MM.1S (cell line): ENCODE measurements around the gene PIEZO1.

Source experiments
- DNase-seq: peaks from one replicate; pipeline ENCODE4 v3.0.0-alpha.2; 2015
- H2AFZ ChIP-seq: fragments of 300-600 bp; sonication (generic); 2 replicates; pipeline ENCODE4 v1.6.0; 2016; ENCODE audit warnings: antibody characterized with exemption, low read length
- H3F3A ChIP-seq: fragments of 300-600 bp; sonication (generic); 2 replicates; pipeline ENCODE4 v1.6.1; 2016; ENCODE audit warnings: mild to moderate bottlenecking, antibody characterized with exemption, low read length, moderate library complexity, mixed read lengths; ENCODE audit not compliant: insufficient read depth
- H3K27ac ChIP-seq: fragments of 300-600 bp; sonication (generic); 2 replicates; pipeline ENCODE4 v1.5.1; 2016; ENCODE audit warnings: mild to moderate bottlenecking, low read length
- H3K27me3 ChIP-seq: fragments of 300-600 bp; sonication (generic); replicated peaks from 2 replicates; pipeline ENCODE4 v1.6.0; 2016; ENCODE audit warnings: low read length; ENCODE audit not compliant: insufficient read depth
- H3K36me3 ChIP-seq: fragments of 300-600 bp; sonication (generic); replicated peaks from 2 replicates; pipeline ENCODE4 v1.6.1; 2016; ENCODE audit warnings: mild to moderate bottlenecking, low read length, mixed read lengths; ENCODE audit not compliant: insufficient read depth
- H3K4me1 ChIP-seq: fragments of 300-600 bp; sonication (generic); 2 replicates; pipeline ENCODE4 v1.6.1; 2016; ENCODE audit warnings: low read length, mixed read lengths
- H3K4me2 ChIP-seq: fragments of 300-600 bp; sonication (generic); 2 replicates; pipeline ENCODE4 v1.6.0; 2016; ENCODE audit warnings: low read depth, low read length
- H3K4me3 ChIP-seq: fragments of 300-600 bp; sonication (generic); 2 replicates; pipeline ENCODE4 v1.5.1; 2016; ENCODE audit warnings: low read length, mixed read lengths
- H3K79me2 ChIP-seq: fragments of 300-600 bp; sonication (generic); 2 replicates; pipeline ENCODE4 v1.6.1; 2016; ENCODE audit warnings: mixed run types, low read length, mixed read lengths
- H3K9ac ChIP-seq: fragments of 300-600 bp; sonication (generic); 2 replicates; pipeline ENCODE4 v1.6.1; 2016; ENCODE audit warnings: low read length, mixed read lengths
- H3K9me2 ChIP-seq: fragments of 300-600 bp; sonication (generic); replicated peaks from 2 replicates; pipeline ENCODE4 v1.6.1; 2016; ENCODE audit warnings: mild to moderate bottlenecking, low read length, mixed read lengths; ENCODE audit not compliant: insufficient read depth
- H3K9me3 ChIP-seq: fragments of 300-600 bp; sonication (generic); replicated peaks from 2 replicates; pipeline ENCODE4 v1.6.1; 2016; ENCODE audit warnings: mild to moderate bottlenecking, low read length, mixed read lengths; ENCODE audit not compliant: insufficient read depth
- H4K20me1 ChIP-seq: fragments of 300-600 bp; sonication (generic); 2 replicates; pipeline ENCODE4 v1.6.1; 2016; ENCODE audit warnings: mild to moderate bottlenecking, low read length, moderate library complexity, mixed read lengths; ENCODE audit not compliant: insufficient read depth
- EZH2 ChIP-seq: fragments of 300-600 bp; sonication (generic); optimal IDR thresholded peaks from 2 replicates; pipeline ENCODE3; 2017; ENCODE audit warnings: low read depth, mild to moderate bottlenecking, antibody characterized with exemption, low read length, mixed read lengths
- EZH2phosphoT487 ChIP-seq: fragments of 300-600 bp; sonication (generic); IDR thresholded peaks from 2 replicates; pipeline ENCODE4 v1.6.1; 2018; ENCODE audit warnings: antibody characterized with exemption, low read length
- TF ChIP-seq, protein P1 (sequence below): fragments of 300-600 bp; sonication (generic); IDR thresholded peaks from 2 replicates; pipeline ENCODE4 v1.5.1; 2016; ENCODE audit warnings: antibody characterized with exemption, low read length, mixed read lengths

Gene PIEZO1

DNA sequence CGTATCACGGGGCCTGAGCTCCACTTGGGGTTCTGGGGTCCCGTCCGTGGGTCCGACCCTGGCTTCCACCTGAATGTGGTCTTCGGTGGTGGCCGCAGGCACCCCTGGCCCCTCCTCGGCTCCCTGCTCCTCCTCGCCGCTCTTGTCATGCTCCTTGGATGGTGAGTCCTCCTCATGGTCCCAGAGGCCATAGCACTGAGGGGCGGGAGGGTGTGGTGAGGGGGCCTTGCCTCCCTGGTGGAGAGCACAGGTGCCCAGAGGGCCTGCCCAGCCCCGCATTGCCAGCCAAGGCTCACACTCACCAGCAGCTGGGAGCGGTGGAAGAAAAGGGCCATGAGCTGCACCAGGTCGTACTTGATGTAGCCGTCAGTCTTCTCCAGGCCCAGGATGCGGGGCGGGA lies 63.8 kb downstream of the PIEZO1 start:
- H3K27ac ChIP-seq, result no peak overlapping the region
- no peak overlapping the region for H3K4me3 ChIP-seq
- H3F3A ChIP-seq, result no peaks in the 10 kb centered on the region
- H3K9ac ChIP-seq, result no peak overlapping the region
- no peaks in the 10 kb centered on the region for H3K9me3 ChIP-seq
- no peak for DNase-seq
- no peaks in the 10 kb centered on the region for H3K9me2 ChIP-seq
- H4K20me1 ChIP-seq, result no peaks in the 10 kb centered on the region
- TF ChIP-seq, protein P1, sequence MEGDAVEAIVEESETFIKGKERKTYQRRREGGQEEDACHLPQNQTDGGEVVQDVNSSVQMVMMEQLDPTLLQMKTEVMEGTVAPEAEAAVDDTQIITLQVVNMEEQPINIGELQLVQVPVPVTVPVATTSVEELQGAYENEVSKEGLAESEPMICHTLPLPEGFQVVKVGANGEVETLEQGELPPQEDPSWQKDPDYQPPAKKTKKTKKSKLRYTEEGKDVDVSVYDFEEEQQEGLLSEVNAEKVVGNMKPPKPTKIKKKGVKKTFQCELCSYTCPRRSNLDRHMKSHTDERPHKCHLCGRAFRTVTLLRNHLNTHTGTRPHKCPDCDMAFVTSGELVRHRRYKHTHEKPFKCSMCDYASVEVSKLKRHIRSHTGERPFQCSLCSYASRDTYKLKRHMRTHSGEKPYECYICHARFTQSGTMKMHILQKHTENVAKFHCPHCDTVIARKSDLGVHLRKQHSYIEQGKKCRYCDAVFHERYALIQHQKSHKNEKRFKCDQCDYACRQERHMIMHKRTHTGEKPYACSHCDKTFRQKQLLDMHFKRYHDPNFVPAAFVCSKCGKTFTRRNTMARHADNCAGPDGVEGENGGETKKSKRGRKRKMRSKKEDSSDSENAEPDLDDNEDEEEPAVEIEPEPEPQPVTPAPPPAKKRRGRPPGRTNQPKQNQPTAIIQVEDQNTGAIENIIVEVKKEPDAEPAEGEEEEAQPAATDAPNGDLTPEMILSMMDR, result no peak
- TF ChIP-seq EZH2phosphoT487, result no peak
- no peak for TF ChIP-seq EZH2
- no peak overlapping the region for H2AFZ ChIP-seq
- no peaks in the 10 kb centered on the region for H3K36me3 ChIP-seq
- no peak overlapping the region for H3K4me2 ChIP-seq
- H3K4me1 ChIP-seq, result no peaks in the 10 kb centered on the region
- H3K27me3 ChIP-seq, result no peaks in the 10 kb centered on the region
- H3K79me2 ChIP-seq, result no peaks in the 10 kb centered on the region

DNA sequence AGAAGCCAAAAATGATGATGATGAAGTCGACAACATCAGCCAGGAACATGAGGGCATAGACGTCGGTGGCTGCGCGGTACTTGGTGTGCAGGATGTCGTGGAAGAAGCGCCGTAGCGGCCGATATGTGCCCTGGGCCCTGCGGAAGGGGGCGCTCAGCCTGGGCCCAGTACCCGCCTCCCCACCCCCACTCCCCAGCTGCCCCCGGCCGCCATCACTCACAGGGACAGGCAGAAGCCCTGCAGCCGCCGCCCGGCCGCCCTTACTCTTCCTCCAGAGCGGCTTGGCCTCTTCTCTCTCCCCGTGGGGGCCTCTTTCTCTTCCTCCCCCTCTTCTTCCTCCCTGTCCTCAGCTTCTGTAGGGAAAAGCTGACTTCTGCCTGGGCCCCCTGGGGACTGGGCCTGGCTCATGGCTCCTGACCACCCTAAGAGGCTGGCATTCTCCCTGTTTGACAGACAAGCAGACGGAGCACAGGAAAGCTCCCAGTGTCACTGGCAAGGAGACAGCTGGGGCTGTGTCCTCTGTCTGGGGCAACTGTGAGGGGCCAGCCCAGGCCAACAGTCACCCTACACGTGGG lies 64.5 kb downstream of the PIEZO1 start:
- no peaks in the 10 kb centered on the region for H3K79me2 ChIP-seq
- H3K36me3 ChIP-seq, result no peaks in the 10 kb centered on the region
- no peak for DNase-seq
- no peak overlapping the region for H3K4me2 ChIP-seq
- no peaks in the 10 kb centered on the region for H4K20me1 ChIP-seq
- H3F3A ChIP-seq, result no peaks in the 10 kb centered on the region
- no peak for TF ChIP-seq EZH2phosphoT487
- no peak for TF ChIP-seq EZH2
- TF ChIP-seq, protein P1, result no peak
- no peak overlapping the region for H3K9ac ChIP-seq
- H3K4me3 ChIP-seq, result no peak overlapping the region
- H3K27me3 ChIP-seq, result no peaks in the 10 kb centered on the region
- H3K9me2 ChIP-seq, result no peaks in the 10 kb centered on the region
- no peak overlapping the region for H3K27ac ChIP-seq
- H3K9me3 ChIP-seq, result no peaks in the 10 kb centered on the region
- no peaks in the 10 kb centered on the region for H3K4me1 ChIP-seq
- H2AFZ ChIP-seq, result no peak overlapping the region

DNA sequence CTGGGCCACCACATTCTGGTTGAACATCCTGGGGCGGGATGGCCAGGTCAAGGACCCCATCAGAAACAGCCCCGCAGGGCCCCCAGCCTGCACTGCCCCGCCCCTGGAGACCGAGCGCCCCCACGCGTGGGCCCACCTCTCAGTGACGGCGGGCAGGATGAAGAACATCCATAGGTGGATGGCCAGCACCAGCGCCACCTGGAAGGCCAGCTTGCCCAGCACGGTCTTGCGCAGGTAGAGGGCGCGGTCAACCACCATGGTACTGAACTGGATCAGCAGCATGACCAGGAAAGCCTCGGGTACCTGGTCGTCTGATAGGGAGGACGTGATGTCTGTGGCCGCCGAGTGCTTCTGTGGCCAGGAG lies 65.1 kb downstream of the PIEZO1 start:
- Histone ChIP-seq H3K4me2 (no peak overlapping the region), H3K27ac (no peak overlapping the region), H3K4me3 (no peak overlapping the region), H3K9me2 (no peaks in the 10 kb centered on the region), H4K20me1 (no peaks in the 10 kb centered on the region), H3F3A (no peaks in the 10 kb centered on the region), H3K36me3 (no peaks in the 10 kb centered on the region), H2AFZ (no peak overlapping the region), H3K9ac (no peak overlapping the region), H3K9me3 (no peaks in the 10 kb centered on the region), H3K4me1 (no peaks in the 10 kb centered on the region), H3K27me3 (no peaks in the 10 kb centered on the region), H3K79me2 (no peaks in the 10 kb centered on the region)
- TF ChIP-seq, protein P1, result no peak
- no peak for TF ChIP-seq EZH2phosphoT487
- TF ChIP-seq EZH2, result no peak
- no peak for DNase-seq
